Heart left ventricle (tissue), 16 donors: ENCODE results near the gene DAZAP1. TPM values are rescaled to one million over a fixed set of nuclear protein-coding genes. Genes with fewer than 3 reads are reported as not detected.

Source experiments
- ATAC-seq, 4 donors: fragments of 200-7000 bp; cut with Tn5 transposase; one replicate each; pipeline ENCODE4 v1.9.1; 2020 to 2022; ENCODE audit warnings: moderate library complexity in 4 of 4, mild to moderate bottlenecking in 3 of 4, moderate number of reproducible peaks in 1 of 4
- DNase-seq, 5 donors: peaks; one replicate each; pipeline ENCODE4 v3.0.0-alpha.2; 2020
- H3K27ac ChIP-seq, 12 donors: fragments of 200-600 bp; sonication (generic) in 4 of 12; one replicate each; pipeline versions ENCODE4 v1.5.0 to v1.8.0; 2016 to 2022; ENCODE audit warnings: mild to moderate bottlenecking in 2 of 12
- H3K27me3 ChIP-seq, 9 donors: fragments of 200-600 bp; sonication (generic) in 2 of 9; one replicate each; pipeline versions ENCODE4 v1.5.1 to v1.8.0; 2016 to 2022; ENCODE audit warnings: mild to moderate bottlenecking in 3 of 9
- H3K36me3 ChIP-seq, 9 donors: fragments of 200-600 bp; sonication (generic) in 2 of 9; one replicate each; pipeline versions ENCODE4 v1.5.0 to v1.8.0; 2018 to 2022; ENCODE audit warnings: mild to moderate bottlenecking in 2 of 9
- H3K4me1 ChIP-seq, 12 donors: fragments of 200-600 bp; sonication (generic) in 4 of 12; one replicate each; pipeline versions ENCODE4 v1.5.0 to v1.8.0; 2016 to 2022; ENCODE audit warnings: mild to moderate bottlenecking in 3 of 12
- H3K4me3 ChIP-seq, 12 donors: fragments of 200-600 bp; sonication (generic) in 4 of 12; one replicate each; pipeline versions ENCODE4 v1.5.0 to v1.8.0; 2017 to 2022; ENCODE audit warnings: mild to moderate bottlenecking in 9 of 12, moderate library complexity in 4 of 12
- H3K9me3 ChIP-seq, 12 donors: fragments of 200-600 bp; sonication (generic) in 4 of 12; one replicate each; pipeline versions ENCODE4 v1.5.0 to v1.8.0; 2016 to 2022; ENCODE audit warnings: mild to moderate bottlenecking in 1 of 12
- CTCF ChIP-seq, 12 donors: fragments of 200-600 bp; sonication (generic) in 4 of 12; IDR thresholded peaks; one replicate each; pipeline versions ENCODE4 v1.5.0 to v1.8.0; 2018 to 2022; ENCODE audit warnings: antibody characterized with exemption in 12 of 12, mild to moderate bottlenecking in 5 of 12
- POLR2A ChIP-seq, 2 donors: fragments of 450-650 bp; IDR thresholded peaks; one replicate each; pipeline ENCODE4 v1.6.1; 2017; ENCODE audit warnings: antibody characterized with exemption in 2 of 2, mild to moderate bottlenecking in 2 of 2, moderate library complexity in 2 of 2
- WGBS, 4 donors: extraction: QIAGEN DNeasy Blood & Tissue Kit in 2 of 4; methylation state at CpG; one replicate each; pipeline versions ENCODE4 v1.1.5 to v1.1.7; 2013 to 2018; 5-methylcytosine and 5-hydroxymethylcytosine counted together
- intact Hi-C, 10 donors: fragments of 100-400 bp; cut with DNase I; formaldehyde crosslinking; loops; one replicate each; pipeline versions ENCODE4 v1.11.1 to v1.14.2; 2022
- polyA plus RNA-seq, 2 donors: library from polyadenylated mRNA; stranded (reverse); fragments of 200-250 nt; gene quantifications; one replicate each; pipeline ENCODE4 v1.2.3, GENCODE V29; 2013
- total RNA-seq, 9 donors: library from RNA; depleted of rRNA in 2 of 9; stranded (reverse); fragments of >200 nt in 2 of 9; fragmentation: NEBNext Ultra II Directional in 3 of 9; extraction: Animal tissue kit (Norgen Biotek cat#: 25700) in 3 of 9; gene quantifications; one replicate each; pipeline versions ENCODE4 v1.1.0 to v1.2.4, GENCODE V29; 2016 to 2023
- donor health status: ischemic (EF 13 %, LVEDD 7.1; RV severe dilation, severe dysfunction).
- donor health status: healthy with polysubstance abuse.
- donor health status: DM: no; HTN: yes; CAD: no.
- donor health status: DM: no; HTN: no; CAD: no.
- donor health status: ischemic (EF 25% LVEDD 6.9; RV normal size, moderate dysfunction).
- donor health status: ischemic (EF 25% LVEDD 5.7; RV mildly dilated, moderate dysfunction).
- donor health status: healthy.
- donor health status: DM: yes; HTN: yes; CAD: no.
- donor health status: ischemic (EF 35%, LVEDD 5.7; RV mildly dilated, moderate dysfunction).
- donor health status: nonischemic (EF 11% LVEDD 7.7; RV severe dilation, severe dysfunction).
- donor health status: DM: yes; HTN: yes; CAD: no.
- donor health status: PGD.
- donor health status: ischemic (EF 29% LVEDD 5.4; RV normal size, mild dysfunction).
- donor health status: nonischemic (EF 23%, LVEDD 6.1; RV moderate dilation, normal function).

The DAZAP1 gene
- total and polyA plus RNA-seq, 11 donors, result 36.8 to 128 (median 78.5) TPM

GRCh38 chr19:1455002-1455335, 47.6 kb downstream of the DAZAP1 start:
- WGBS, 4 donors, result 5 to 19% (median 10%) methylated on average over 8 to 22 of the region's 22 CpGs
- H3K4me3 ChIP-seq, result no peak overlapping the region
- DNase-seq (no peak), ATAC-seq (no peak)
- TF ChIP-seq CTCF (IDR thresholded peaks at IDR 0.05) (no peak), POLR2A (IDR thresholded peaks at IDR 0.05) (no peak)
- peaks cover 0 to under 1% (median 0%) of the 10 kb centered on the region in 9 donors for H3K36me3 ChIP-seq
- H3K4me1 ChIP-seq, result peaks cover 0 to 50% (median 20%) of the 10 kb centered on the region in 12 donors
- intact Hi-C loops, result loop anchor here in 1 of 10 donors (10.0 kb wide), 1 partner anchor 140 kb away; no protein-coding TSS in a partner anchor
- H3K9me3 ChIP-seq, result no peaks in the 10 kb centered on the region
- no peak overlapping the region for H3K27ac ChIP-seq
- H3K27me3 ChIP-seq, result peaks cover 51 to 87% (median 69%) of the 10 kb centered on the region in 9 donors

- 4 to 9% (median 5%) methylated on average over 31 to 42 of the region's 42 CpGs for WGBS, 4 donors
- peaks cover 46 to 82% (median 63%) of the 10 kb centered on the region in 9 donors for H3K27me3 ChIP-seq
Observed at GRCh38 chr19:1455336-1456120, 48.1 kb downstream of the DAZAP1 start.

GRCh38 chr19:1456121-1456900, 48.9 kb downstream of the DAZAP1 start:
- WGBS, 4 donors, result 22 to 64% (median 36%) methylated on average over 14 to 43 of the region's 43 CpGs
- no peak for ATAC-seq
- intact Hi-C loops, result loop anchor here in 1 of 10 donors (10.0 kb wide), 1 partner anchor 142 kb away; no protein-coding TSS in a partner anchor
- Histone ChIP-seq H3K4me1 (peaks cover 0 to 46% (median 20%) of the 10 kb centered on the region in 12 donors), H3K36me3 (peaks cover 0 to 13% (median 0%) of the 10 kb centered on the region in 9 donors), H3K9me3 (no peaks in the 10 kb centered on the region), H3K4me3 (no peak overlapping the region), H3K27ac (no peak overlapping the region), H3K27me3 (peaks cover 38 to 74% (median 55%) of the 10 kb centered on the region in 9 donors)
- DNase-seq, result peak in 1 of 5 donors; percentile 53
- TF ChIP-seq CTCF (IDR thresholded peaks at IDR 0.05) (no peak), POLR2A (IDR thresholded peaks at IDR 0.05) (no peak)

More at GRCh38 chr19:1455336-1456120, 48.1 kb downstream of the DAZAP1 start:
- Histone ChIP-seq H3K4me1 (peaks cover 0 to 46% (median 20%) of the 10 kb centered on the region in 12 donors), H3K9me3 (no peaks in the 10 kb centered on the region), H3K4me3 (no peak overlapping the region), H3K27ac (no peak overlapping the region), H3K36me3 (peaks cover 0 to 6% (median 0%) of the 10 kb centered on the region in 9 donors)
- ATAC-seq, result peak in 3 of 4 donors; percentile 29 to 55 (median 52)
- intact Hi-C loops, result loop anchor here in 1 of 10 donors (10.0 kb wide), 1 partner anchor 141 kb away; no protein-coding TSS in a partner anchor
- peak in 2 of 5 donors; percentile 29 to 72 for DNase-seq
- TF ChIP-seq CTCF (IDR thresholded peaks at IDR 0.05) (no peak), POLR2A (IDR thresholded peaks at IDR 0.05) (no peak)
